Measurements from ENCODE around the gene SUGCT.
A peak's percentile ranks its signal among the peaks of the same experiment; 100 is the strongest.
"Not testable (repeated sequence)": the region's sequence is repeated elsewhere in the genome, so short reads cannot be mapped to it uniquely, and the experiment has no call there.

Gene SUGCT

DNA sequence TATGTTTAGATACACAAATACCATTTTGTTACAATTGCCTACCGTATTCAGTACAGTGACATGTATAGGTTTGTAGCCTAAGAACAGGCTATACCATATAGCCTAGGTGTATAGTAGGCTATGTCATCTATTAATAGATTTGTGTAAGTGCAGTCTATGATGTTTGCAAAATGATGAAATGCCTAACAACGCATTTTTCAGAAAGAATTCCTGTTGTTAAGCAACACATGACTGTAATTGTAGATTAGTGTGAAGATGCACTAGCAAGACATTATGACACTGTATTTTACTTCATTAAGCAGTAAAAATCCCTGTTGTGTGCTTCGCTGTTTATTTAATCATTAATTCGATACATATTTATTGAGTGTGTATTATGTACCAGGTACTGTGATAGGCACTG is 446.0 kb downstream of the SUGCT start:
- DNase-seq (ENCODE audit: low spot score) = no peak

DNA sequence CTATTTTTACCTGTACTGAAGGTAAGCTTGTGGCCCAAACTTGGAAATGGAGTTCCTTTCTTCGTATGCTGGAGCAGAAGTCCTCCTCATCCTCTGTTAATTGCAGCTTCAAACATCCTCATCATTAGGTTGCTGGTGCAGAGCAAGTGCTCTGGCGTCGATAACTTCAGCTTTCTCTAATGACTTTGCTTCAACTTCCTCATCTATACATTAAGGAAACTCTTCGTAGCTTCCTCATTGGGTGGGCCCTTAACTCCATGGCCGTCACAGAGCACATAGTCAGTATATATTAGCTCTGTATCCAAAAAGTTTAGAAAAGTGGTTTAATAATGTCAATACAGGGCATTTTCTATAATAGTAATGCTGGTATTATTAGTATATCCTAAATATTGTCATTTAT is 447.7 kb downstream of the SUGCT start:
- no peak for DNase-seq (ENCODE audit: low spot score)

- DNase-seq (ENCODE audit: low spot score) = no peak
These were observed 449.1 kb downstream of the SUGCT start for GRCh38 chr7:40583667-40584444.

- no peak for DNase-seq (ENCODE audit: low spot score)
These were observed 450.0 kb downstream of the SUGCT start for GRCh38 chr7:40584667-40585433.

DNA sequence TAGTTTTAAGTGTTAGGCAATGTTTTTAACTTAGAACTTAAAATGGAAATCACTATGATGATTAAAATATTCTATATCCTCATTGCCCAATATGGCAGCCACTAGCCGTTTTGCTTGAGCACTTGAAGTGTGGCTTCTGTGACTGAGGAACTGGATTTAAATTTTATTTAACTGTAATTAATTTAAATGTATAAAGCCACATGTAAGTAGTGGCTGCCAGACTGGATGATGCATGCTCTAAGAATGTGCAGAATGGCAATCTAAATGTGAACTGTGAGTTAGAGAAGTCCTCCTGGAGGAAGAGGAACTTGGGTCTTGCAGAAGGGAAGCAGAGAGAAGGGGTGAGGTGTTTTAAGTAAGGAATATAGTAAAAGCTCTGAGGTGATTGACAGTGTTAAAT is 451.4 kb downstream of the SUGCT start:
- peak; percentile 15 for DNase-seq (ENCODE audit: low spot score)

GRCh38 chr7:40587419-40587818 is 452.6 kb downstream of the SUGCT start:
- DNase-seq (ENCODE audit: low spot score) = no peak

- DNase-seq (ENCODE audit: low spot score) = no peak
These were observed 460.3 kb downstream of the SUGCT start for GRCh38 chr7:40595129-40595528.

DNA sequence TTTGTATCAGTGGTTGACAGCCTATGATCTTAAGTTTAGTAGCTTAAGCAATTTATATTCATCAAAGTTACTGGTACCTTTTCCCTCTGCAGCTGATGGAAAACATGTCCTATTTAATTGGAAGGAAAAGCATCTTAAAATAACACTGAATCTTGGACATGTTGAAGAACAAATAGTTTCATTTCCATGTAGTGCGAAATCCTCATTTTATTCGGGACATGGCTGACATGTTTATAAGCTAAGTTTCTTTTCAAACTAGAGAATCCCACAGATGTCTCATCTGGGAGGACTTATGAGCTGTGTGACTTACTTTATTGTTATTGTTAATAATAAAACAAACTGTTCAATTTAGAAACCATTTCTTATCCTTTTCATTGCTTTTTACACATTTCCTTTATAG is 461.0 kb downstream of the SUGCT start:
- no peak for DNase-seq (ENCODE audit: low spot score)

GRCh38 chr7:40597517-40597916 is 462.7 kb downstream of the SUGCT start:
- no peak for DNase-seq (ENCODE audit: low spot score)

GRCh38 chr7:40598915-40599314 is 464.1 kb downstream of the SUGCT start:
- DNase-seq (ENCODE audit: low spot score) = no peak

DNA sequence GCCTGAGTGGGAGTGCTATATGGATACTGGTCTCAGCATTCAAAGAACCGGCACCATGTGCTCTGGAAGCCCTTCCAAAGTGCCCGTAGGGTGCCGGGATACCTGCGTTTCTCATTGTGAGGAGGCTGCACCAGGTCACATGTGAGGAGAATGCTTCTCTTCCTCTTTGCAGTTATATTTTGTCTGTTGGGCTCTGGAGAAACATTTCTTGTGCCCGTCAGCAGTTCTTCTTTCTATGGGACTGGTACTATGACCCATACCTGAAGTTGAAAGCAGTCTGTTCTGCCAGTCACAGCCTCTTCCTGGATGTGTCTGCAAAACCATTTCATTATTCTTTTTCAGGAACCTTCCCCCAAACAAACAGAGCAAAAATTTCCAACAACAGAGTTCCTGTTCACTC is 465.0 kb downstream of the SUGCT start:
- DNase-seq (ENCODE audit: low spot score) = no peak

GRCh38 chr7:40602351-40602750 is 467.5 kb downstream of the SUGCT start:
- not testable (repeated sequence) for DNase-seq (ENCODE audit: low spot score)

DNA sequence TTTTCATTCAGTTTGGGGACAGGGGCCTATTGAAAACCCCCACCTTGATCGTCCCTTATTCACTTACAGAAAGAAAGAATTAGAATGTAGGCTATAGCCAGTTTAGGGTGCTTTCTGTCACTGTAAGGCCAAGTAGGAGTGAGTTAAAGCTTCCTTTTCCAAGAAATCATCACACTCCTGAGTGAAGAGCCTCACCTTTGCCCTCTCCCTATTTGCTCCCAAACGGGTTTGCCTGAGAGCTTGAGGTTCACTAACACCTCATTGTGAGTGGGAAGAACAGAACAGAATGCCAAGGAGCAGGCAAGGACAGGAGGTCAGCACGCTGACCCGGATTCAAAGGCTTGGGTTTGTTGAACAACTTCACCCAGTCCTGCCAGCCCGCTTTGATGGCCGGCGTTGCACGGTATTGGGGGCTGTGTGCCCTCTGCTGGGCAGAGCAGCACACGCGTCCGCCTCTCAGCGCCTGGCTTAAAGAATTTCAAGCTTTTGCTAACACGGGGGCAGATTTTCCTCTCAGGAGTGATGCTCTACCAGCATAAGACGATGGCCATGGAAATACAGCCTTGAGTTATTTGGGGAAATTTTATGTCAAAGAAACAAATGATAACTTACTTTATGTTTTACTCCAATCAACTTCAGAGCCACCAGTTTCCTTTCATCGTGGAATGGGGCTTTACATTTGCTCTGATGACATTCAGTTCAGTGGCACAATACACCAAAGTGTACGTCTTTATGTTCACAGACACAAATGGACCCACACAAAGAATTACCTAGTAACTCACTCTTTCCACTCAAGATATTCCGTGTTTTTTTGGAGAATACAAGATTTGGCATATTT is 470.0 kb downstream of the SUGCT start:
- DNase-seq (ENCODE audit: low spot score) = peak; percentile 47

GRCh38 chr7:40608321-40609075 is 473.7 kb downstream of the SUGCT start:
- DNase-seq (ENCODE audit: low spot score) = no peak

- no peak for DNase-seq (ENCODE audit: low spot score)
These were observed 475.7 kb downstream of the SUGCT start for GRCh38 chr7:40610461-40610860.

DNA sequence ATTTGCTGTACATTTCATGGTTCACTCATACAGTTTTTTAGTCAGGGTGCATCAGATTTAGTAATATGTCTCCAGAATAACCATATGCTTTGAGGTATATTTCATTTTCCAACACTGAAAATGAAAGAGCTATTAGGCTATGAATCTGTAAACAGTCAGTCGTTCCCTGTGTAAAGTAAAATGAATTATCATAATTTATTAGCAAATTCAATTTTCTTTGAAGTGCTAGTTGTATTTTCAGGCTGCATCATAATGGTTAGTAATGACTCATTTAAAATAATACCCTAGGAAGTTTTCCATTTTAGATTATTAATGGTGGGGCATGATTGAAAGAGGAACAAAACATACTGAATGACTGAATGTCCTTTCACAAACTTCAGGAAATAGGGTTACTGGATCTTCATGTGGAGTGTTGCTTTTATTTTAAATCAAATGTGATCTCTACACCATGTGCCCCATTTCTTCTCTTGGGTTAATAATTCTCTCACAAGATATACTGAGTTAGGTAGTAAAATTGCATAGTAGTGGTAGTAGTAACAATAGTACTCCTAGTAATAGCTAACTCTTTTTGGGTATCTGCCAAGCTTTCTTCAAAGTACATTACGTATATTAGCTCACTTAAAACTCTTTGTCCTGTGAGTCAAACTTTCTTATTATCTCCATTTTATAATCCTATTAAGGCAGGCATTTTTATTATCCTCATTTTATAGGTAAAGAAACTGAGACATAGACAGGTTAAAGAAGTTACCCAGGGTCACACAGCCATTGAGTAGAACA is 476.5 kb downstream of the SUGCT start:
- no peak for DNase-seq (ENCODE audit: low spot score)

DNA sequence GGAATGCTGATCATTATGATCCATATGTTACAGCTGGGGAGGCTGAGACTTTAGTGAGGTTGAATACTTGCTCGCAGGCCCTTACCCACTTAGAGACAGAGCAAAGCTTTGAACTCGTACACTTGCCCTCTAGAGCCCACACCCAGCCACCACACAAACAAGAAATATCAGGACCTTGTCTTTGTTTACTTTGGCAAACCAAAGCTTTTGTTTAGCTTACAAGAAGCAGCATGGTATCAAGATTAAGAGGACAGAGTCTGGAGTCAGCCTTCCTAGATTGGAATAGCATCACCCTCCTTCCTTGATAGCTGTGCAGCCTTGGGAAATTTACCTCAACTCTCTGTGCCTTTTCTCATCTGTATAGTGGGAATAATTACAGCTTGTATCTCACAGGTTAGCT is 477.5 kb downstream of the SUGCT start:
- DNase-seq (ENCODE audit: low spot score) = no peak

GRCh38 chr7:40619647-40620046 is 484.8 kb downstream of the SUGCT start:
- no peak for DNase-seq (ENCODE audit: low spot score)

GRCh38 chr7:40621592-40621998 is 486.8 kb downstream of the SUGCT start:
- no peak for DNase-seq (ENCODE audit: low spot score)

DNA sequence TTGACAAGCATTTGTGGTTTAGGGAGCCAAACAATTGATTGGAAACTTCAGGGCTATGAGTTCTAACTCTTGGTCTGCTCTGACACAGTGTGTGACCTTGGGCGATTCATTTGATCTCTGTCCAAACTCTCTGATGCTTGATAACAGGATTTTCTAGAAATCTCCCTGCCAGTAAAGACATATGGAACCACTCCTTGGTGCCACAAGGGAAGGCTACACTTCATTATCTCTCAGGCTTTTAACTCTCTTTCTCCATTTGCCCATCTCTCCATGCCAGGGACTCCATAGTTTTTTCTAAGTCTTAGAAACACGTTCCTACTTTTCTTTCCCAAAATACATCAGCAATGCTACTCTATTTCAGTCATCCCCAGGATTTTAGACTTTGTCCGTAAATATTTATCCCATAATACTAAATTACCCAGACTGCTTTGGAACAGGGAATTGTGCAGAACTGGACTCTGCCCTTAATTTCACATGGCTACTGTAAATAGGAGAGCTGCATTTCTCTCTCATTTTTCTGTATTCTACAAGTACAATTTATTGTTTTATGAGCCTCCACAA is 488.2 kb downstream of the SUGCT start:
- no peak for DNase-seq (ENCODE audit: low spot score)

DNA sequence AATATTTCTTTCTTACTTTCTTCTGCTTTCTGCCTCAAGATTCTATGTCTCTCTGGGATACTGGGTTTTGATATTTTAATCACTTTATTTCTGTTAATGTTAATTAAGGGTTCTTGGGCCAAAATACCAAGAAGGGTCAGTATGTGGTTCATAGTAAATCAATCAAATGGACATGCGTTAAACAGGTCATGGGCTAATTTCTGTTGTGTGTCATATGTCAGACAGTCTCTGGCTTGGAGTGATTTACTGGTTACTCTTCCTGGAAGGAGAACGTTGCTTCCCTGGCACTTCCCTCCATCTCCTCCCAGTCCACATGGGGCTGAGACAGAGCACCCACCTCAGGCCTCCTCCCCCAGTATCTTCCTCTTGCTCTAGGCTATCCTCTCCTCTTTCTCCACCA is 489.1 kb downstream of the SUGCT start:
- DNase-seq (ENCODE audit: low spot score) = no peak
